GM21825 (cell line): ENCODE measurements around the gene BRSK2.

Source experiments
- ATAC-seq: cut with Tn5 transposase; IDR thresholded peaks from one replicate; pipeline ENCODE4 v1.9.1; 2021; ENCODE audit warnings: mild to moderate bottlenecking, moderate library complexity; ENCODE audit not compliant: unreplicated experiment

The BRSK2 gene

GRCh38 chr11:1373536-1374214 is 16.1 kb upstream of the BRSK2 start:
- no peak for ATAC-seq

- no peak for ATAC-seq
These were observed 14.4 kb upstream of the BRSK2 start for GRCh38 chr11:1375161-1375954.

GRCh38 chr11:1375955-1376258 is 13.8 kb upstream of the BRSK2 start:
- ATAC-seq: no peak

- no peak for ATAC-seq
These were observed 12.4 kb upstream of the BRSK2 start for GRCh38 chr11:1377231-1377780.

GRCh38 chr11:1381793-1382425 is 7.8 kb upstream of the BRSK2 start:
- no peak for ATAC-seq

GRCh38 chr11:1382429-1382828 is 7.3 kb upstream of the BRSK2 start:
- ATAC-seq: no peak

GRCh38 chr11:1382831-1383607 is 6.7 kb upstream of the BRSK2 start:
- peak; percentile 83 for ATAC-seq

GRCh38 chr11:1384199-1384970 is 5.3 kb upstream of the BRSK2 start:
- ATAC-seq: no peak

- no peak for ATAC-seq
These were observed 2.2 kb upstream of the BRSK2 start for GRCh38 chr11:1387521-1387920.

GRCh38 chr11:1387961-1388762 is 1.6 kb upstream of the BRSK2 start:
- ATAC-seq: no peak

GRCh38 chr11:1388763-1389102 is 1.0 kb upstream of the BRSK2 start:
- no peak for ATAC-seq

GRCh38 chr11:1389103-1389931 is 417 bp upstream of the BRSK2 start:
- peak; percentile 87 for ATAC-seq

GRCh38 chr11:1390569-1391164 is 933 bp downstream of the BRSK2 start:
- ATAC-seq: no peak

- ATAC-seq: no peak
These were observed 1.7 kb downstream of the BRSK2 start for GRCh38 chr11:1391165-1392075.

GRCh38 chr11:1392111-1392510 is 2.4 kb downstream of the BRSK2 start:
- ATAC-seq: no peak

- ATAC-seq: no peak
These were observed 2.8 kb downstream of the BRSK2 start for GRCh38 chr11:1392561-1392960.

GRCh38 chr11:1393038-1393710 is 3.4 kb downstream of the BRSK2 start:
- no peak for ATAC-seq
